Keratinocyte (primary cell): ENCODE results near the gene ROR1.

ENCODE experiments used
- CTCF ChIP-seq, 3 experiments: IDR thresholded peaks in 1 of 3; conservative IDR thresholded peaks in 1 of 3; optimal IDR thresholded peaks in 1 of 3; 2 replicates in 2 of 3; 3 replicates in 1 of 3; pipeline versions ENCODE3 to v1.5.1; 2011; ENCODE audit warnings: low read length in 3 of 3, mild to moderate bottlenecking in 3 of 3, moderate library complexity in 2 of 3, control low read depth in 1 of 3, inconsistent platforms in 1 of 3; ENCODE audit not compliant: insufficient read depth in 2 of 3; ENCODE audit errors: extremely low read depth in 1 of 3
- EZH2 ChIP-seq: IDR thresholded peaks from one replicate; pipeline ENCODE4 v1.6.1; 2012; ENCODE audit warnings: inconsistent platforms, mild to moderate bottlenecking, low read length, moderate library complexity

GRCh38 chr1:63936276-63936675 lies 162.5 kb downstream of the ROR1 start:
- TF ChIP-seq CTCF (optimal IDR thresholded peaks at IDR 0.05 in 1 of 3, IDR thresholded peaks at IDR 0.05 in 1 of 3, conservative IDR thresholded peaks at IDR 0.05 in 1 of 3; ENCODE audit: extremely low read depth in 1 of 3, insufficient read depth in 2 of 3, low read length in 3 of 3) (no peak), EZH2 (no peak)
